Naive B cell (primary cell): ENCODE data around the gene EVA1A. TPM values are rescaled to one million over a fixed set of nuclear protein-coding genes. Genes with fewer than 3 reads are reported as not detected.
A peak's percentile ranks its signal among the peaks of the same experiment; 100 is the strongest.

Experiments
- ATAC-seq, 2 donors: fragments of 150-1000 bp; cut with Tn5 transposase; 2 replicates each; pipeline ENCODE4 v1.10.0; 2021; ENCODE audit warnings: low read depth in 2 of 2, mild to moderate bottlenecking in 2 of 2, moderate library complexity in 2 of 2
- DNase-seq: peaks from one replicate; pipeline ENCODE4 v3.0.0; 2022
- H3K27ac Mint-ChIP-seq, 6 donors: one replicate each; pipeline ENCODE4 v1.8.0; 2020 to 2022; ENCODE audit warnings: mild to moderate bottlenecking in 6 of 6, mixed read lengths in 6 of 6, moderate library complexity in 5 of 6, inconsistent platforms in 2 of 6
- H3K27me3 Mint-ChIP-seq, 3 donors: one replicate each; pipeline ENCODE4 v1.8.0; 2021 to 2022; ENCODE audit warnings: mixed read lengths in 3 of 3, mild to moderate bottlenecking in 1 of 3
- H3K36me3 Mint-ChIP-seq, 2 donors: one replicate each; pipeline ENCODE4 v1.8.0; 2020 to 2022; ENCODE audit warnings: mixed read lengths in 2 of 2, inconsistent platforms in 1 of 2, mild to moderate bottlenecking in 1 of 2
- H3K4me1 Mint-ChIP-seq, 3 donors: one replicate each; pipeline ENCODE4 v1.8.0; 2020 to 2022; ENCODE audit warnings: mixed read lengths in 3 of 3, inconsistent platforms in 1 of 3, mild to moderate bottlenecking in 1 of 3, moderate library complexity in 1 of 3
- H3K4me3 Mint-ChIP-seq, 8 donors: one replicate each; pipeline ENCODE4 v1.8.0; 2020 to 2022; ENCODE audit warnings: mild to moderate bottlenecking in 8 of 8, mixed read lengths in 8 of 8, moderate library complexity in 8 of 8, inconsistent platforms in 2 of 8
- H3K9me3 Mint-ChIP-seq, 7 donors: one replicate each; pipeline ENCODE4 v1.8.0; 2020 to 2022; ENCODE audit warnings: mixed read lengths in 7 of 7, mild to moderate bottlenecking in 5 of 7, inconsistent platforms in 2 of 7, moderate library complexity in 1 of 7
- polyA plus RNA-seq, 6 donors: library from polyadenylated mRNA; unstranded; fragments of 300-500 nt; fragmentation: Illumina TruSeq; gene quantifications; one replicate each; pipeline ENCODE4 v1.2.3, GENCODE V29; 2021; ENCODE audit warnings: low read depth in 6 of 6

The EVA1A gene
- polyA plus RNA-seq, 6 donors from 2014 or later = 0.27 TPM; not detected in 5

DNA sequence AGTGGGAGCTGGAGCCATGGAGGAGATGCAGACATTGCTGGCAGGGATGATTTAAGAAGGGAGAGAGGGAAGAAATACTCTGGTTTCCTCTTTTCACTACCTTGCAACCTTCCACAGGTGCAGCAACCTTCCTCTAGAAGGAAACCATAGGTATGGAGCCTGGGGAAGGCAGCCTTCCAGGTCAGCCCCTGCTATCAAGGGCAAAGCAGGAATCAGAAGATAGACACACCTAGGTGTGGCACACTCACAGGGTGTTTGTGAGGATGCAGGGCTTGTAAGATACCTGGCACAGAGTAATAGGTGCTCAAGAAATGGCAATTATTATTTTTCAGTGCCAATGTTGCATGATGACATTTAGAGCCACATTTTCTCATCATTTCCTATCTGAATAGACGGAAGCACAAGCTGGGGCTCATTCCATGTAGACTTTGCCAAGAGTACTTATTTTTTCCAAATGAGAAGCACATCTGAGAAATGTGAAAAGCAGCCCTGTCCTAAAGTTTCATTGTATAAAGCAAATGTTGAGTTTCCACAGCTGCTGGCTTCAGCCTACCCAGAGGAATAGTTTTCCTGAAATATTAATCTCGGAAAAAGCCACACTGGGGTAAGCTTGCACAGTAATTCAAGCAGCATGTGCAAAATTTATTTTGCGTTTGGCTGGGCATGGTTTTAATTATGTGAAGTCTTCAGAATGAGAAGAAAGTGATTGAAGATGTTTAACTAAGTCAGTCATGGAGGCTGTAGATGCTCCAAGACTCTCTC, 20.6 kb downstream of the EVA1A start:
- no peak for ATAC-seq
- peaks cover 10 to 17% (median 14%) of the 10 kb centered on the region in 3 donors for H3K27me3 Mint-ChIP-seq
- H3K27ac Mint-ChIP-seq = no peak overlapping the region
- no peak for DNase-seq
- H3K36me3 Mint-ChIP-seq = no peaks in the 10 kb centered on the region
- peaks cover 0 to 16% (median 6%) of the 10 kb centered on the region in 7 donors for H3K9me3 Mint-ChIP-seq
- H3K4me3 Mint-ChIP-seq = no peak overlapping the region
- H3K4me1 Mint-ChIP-seq = no peaks in the 10 kb centered on the region

DNA sequence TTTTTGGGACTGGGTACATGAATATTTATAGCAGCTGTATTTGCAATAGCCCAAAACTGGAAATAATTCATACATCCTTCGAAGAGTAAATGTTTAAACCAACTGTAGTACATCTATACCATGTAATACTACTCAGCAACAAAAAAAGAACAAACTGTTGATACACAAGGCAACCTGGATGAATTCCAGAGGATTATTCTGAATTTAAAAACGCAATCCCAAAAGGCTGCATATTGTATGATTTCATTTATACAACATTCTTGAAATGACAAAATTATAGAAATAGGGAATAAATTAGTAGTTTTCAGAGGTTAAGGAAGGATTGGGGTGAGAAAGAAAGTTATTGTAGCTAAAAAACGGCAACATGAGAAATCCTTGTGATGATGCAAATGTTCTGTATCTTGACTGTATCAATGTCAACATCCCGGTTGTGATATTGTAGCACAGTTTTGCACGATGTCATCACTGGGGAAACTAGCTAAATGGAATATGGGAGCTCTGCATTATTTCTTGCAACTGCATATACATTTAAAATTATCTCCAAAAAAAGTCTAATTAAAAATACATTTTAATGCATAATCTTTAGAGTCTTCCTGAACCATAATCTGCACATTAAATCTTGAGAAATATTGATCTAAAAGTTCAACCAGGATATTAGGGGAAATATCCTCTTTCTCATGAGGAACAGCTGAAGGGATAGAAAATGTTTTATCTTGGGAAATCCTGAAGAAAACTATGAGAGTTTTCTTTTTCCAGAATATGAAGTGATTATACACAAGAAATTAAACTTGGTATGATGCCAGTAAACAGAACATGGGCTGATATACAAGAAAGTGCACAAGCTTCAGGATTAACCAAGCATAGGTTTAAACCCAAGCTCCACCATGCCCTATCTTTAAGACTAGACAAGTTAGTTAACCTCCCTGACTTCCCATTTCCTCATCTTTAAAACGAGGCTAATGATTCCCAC, 21.9 kb downstream of the EVA1A start:
- DNase-seq (no peak), ATAC-seq (no peak)
- Mint-ChIP-seq H3K27ac (no peak overlapping the region), H3K36me3 (no peaks in the 10 kb centered on the region), H3K9me3 (peaks cover 0 to 16% (median 6%) of the 10 kb centered on the region in 7 donors), H3K4me1 (no peaks in the 10 kb centered on the region), H3K27me3 (peaks cover 10 to 16% (median 13%) of the 10 kb centered on the region in 3 donors), H3K4me3 (no peak overlapping the region)

DNA sequence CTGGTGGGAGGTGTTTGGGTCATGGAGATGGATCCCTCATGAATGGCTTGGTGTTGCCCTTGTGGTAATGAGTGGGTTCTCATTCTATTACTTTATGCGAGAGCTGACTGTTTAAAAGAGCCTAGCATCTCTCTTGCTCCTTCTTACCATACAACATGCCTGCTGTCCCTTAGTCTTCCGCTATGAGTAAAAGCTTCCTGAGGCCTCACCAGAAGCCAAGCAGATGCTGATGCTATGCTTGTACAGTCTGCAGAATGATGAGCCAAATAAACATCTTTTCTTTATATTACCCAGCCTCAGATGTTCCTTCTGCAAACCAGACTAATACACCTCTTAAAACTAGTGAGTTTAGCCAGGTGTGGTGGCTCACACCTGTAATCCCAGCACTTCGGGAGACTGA, 23.1 kb downstream of the EVA1A start:
- H3K4me1 Mint-ChIP-seq = no peaks in the 10 kb centered on the region
- H3K4me3 Mint-ChIP-seq = no peak overlapping the region
- peaks cover 10 to 16% (median 12%) of the 10 kb centered on the region in 3 donors for H3K27me3 Mint-ChIP-seq
- DNase-seq (no peak), ATAC-seq (no peak)
- peaks cover 0 to 16% (median 6%) of the 10 kb centered on the region in 7 donors for H3K9me3 Mint-ChIP-seq
- H3K27ac Mint-ChIP-seq = no peak overlapping the region
- H3K36me3 Mint-ChIP-seq = no peaks in the 10 kb centered on the region

DNA sequence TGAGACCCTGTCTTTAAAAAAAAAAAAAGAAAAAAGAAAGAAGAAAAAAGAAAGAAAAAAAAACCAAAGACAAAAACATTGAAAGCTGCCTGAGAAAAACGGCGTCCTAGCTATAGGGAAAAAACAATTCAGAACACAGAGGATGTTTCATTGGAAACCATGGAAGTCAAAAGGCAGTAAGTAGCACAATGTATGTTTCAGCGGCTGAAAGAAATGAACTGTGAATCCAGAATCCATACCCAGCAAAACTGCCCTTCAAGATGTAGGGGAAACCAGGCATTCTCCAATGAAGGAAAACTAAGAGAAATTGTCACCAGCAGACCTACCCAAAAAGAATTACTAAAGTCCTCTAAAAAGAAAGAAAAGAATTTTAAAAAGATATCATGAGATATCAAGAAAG, 27.6 kb downstream of the EVA1A start:
- H3K4me1 Mint-ChIP-seq = no peaks in the 10 kb centered on the region
- H3K27ac Mint-ChIP-seq = no peak overlapping the region
- DNase-seq (no peak), ATAC-seq (no peak)
- no peaks in the 10 kb centered on the region for H3K36me3 Mint-ChIP-seq
- H3K9me3 Mint-ChIP-seq = peaks cover 0 to 8% (median 3%) of the 10 kb centered on the region in 7 donors
- peaks cover 9 to 16% (median 14%) of the 10 kb centered on the region in 3 donors for H3K27me3 Mint-ChIP-seq
- no peak overlapping the region for H3K4me3 Mint-ChIP-seq

DNA sequence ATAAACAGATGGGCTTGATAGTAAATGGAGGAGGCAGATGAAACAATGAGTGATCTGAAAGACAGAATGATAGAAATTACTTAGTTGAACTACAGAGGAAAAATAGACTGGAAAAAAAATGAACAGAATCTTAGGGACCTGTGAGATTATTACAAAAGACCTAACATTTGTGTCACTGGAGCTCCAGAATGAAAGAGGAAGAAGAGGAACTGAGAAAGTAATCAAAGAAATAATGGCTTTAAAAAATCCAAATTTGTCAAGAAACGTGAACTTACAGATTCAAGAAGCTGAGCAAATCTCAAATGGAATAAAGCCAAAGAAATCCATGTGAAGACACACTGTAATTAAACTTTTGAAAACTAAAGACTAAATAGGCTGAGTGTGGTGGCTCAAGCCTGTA, 28.3 kb downstream of the EVA1A start:
- Mint-ChIP-seq H3K9me3 (peaks cover 0 to 5% (median 3%) of the 10 kb centered on the region in 7 donors), H3K4me1 (no peaks in the 10 kb centered on the region), H3K27ac (no peak overlapping the region), H3K4me3 (no peak overlapping the region), H3K27me3 (peaks cover 9 to 16% (median 14%) of the 10 kb centered on the region in 3 donors), H3K36me3 (no peaks in the 10 kb centered on the region)
- no peak for ATAC-seq
- no peak for DNase-seq

DNA sequence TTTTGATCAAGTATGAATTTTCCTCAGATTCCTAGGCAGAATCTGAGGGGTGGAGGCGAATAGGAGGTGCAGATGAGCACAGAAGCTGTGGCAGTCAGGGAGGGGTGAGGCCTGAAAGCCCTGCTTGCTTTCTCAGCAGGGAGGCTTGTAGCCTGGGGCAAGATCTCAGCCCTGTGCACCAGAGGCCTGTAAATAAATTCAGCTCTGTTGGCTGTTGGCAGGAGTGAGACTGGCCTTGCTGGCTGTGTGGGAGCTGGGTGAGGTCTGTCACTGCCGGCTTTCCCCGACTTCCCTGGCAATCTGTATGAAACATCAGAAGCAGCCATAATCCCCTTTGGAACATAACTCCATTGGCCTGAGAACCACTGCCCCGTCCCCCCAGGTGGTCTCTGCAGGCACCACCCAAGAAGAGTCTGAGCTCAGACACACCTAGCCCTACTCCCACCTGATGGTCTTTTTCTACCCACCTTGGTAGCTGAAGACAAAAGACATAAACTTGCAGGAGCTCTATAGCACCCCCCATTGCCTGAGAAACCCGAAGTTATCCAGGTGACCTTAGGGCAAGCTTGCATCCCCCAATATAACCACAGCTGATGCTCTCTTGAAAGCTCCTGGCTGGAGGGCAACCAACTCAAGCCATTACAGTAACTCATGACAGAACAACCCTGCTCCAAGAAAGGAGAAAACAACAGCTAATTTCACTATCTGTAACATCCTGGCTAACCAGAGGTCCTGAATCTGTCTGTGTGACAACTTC, 32.3 kb downstream of the EVA1A start:
- H3K9me3 Mint-ChIP-seq = peaks cover 0 to 2% (median 0%) of the 10 kb centered on the region in 7 donors
- no peak overlapping the region for H3K27ac Mint-ChIP-seq
- no peak overlapping the region for H3K4me3 Mint-ChIP-seq
- DNase-seq = no peak
- peaks cover 11 to 23% (median 19%) of the 10 kb centered on the region in 3 donors for H3K27me3 Mint-ChIP-seq
- no peak for ATAC-seq
- no peaks in the 10 kb centered on the region for H3K4me1 Mint-ChIP-seq
- H3K36me3 Mint-ChIP-seq = no peaks in the 10 kb centered on the region

DNA sequence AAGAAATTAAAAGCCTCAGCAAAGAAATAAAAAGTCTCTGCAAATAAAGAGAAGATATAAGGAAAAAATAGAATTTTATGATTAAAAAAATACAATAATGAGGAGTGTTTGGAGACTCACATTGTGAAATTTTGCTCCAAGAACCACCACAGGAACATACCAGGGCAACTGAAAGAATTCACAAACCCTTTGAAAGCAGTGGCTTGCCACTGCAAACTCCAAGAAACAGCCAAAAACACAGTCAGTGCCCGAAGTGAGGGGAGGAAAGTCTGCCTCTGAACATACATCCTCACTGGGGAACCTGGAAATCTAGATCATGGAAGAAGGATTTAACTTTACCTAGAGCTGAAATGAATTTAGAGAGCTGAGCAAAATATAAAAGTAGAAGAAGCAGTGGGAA, 33.1 kb downstream of the EVA1A start:
- no peaks in the 10 kb centered on the region for H3K4me1 Mint-ChIP-seq
- peaks cover 11 to 28% (median 19%) of the 10 kb centered on the region in 3 donors for H3K27me3 Mint-ChIP-seq
- DNase-seq = no peak
- ATAC-seq = no peak
- no peaks in the 10 kb centered on the region for H3K36me3 Mint-ChIP-seq
- H3K4me3 Mint-ChIP-seq = no peak overlapping the region
- H3K27ac Mint-ChIP-seq = peak overlapping the region in 1 of 6 donors; percentile 13
- H3K9me3 Mint-ChIP-seq = no peaks in the 10 kb centered on the region

DNA sequence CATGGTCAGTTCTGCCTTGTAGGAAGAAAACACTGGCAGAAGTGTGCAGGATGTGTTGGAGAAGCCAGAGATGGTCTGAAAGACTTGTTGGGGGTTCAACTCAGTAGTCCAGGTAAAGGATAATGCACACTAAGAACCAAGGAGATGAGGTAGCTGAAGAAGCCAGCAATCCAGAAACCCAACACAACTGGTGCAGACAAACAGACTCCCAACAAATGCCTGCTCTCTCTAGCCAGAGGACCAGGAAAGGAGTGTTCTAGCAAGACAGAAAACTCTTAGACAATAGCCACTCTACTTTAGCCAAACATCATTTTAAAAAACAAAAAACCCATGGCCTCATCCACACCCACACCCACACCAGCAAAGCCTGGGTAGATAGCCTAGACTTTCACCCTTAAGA, 33.9 kb downstream of the EVA1A start:
- no peaks in the 10 kb centered on the region for H3K9me3 Mint-ChIP-seq
- ATAC-seq = no peak
- H3K36me3 Mint-ChIP-seq = no peaks in the 10 kb centered on the region
- no peak overlapping the region for H3K27ac Mint-ChIP-seq
- H3K4me1 Mint-ChIP-seq = no peaks in the 10 kb centered on the region
- H3K27me3 Mint-ChIP-seq = peaks cover 7 to 21% (median 19%) of the 10 kb centered on the region in 3 donors
- no peak for DNase-seq
- H3K4me3 Mint-ChIP-seq = no peak overlapping the region

DNA sequence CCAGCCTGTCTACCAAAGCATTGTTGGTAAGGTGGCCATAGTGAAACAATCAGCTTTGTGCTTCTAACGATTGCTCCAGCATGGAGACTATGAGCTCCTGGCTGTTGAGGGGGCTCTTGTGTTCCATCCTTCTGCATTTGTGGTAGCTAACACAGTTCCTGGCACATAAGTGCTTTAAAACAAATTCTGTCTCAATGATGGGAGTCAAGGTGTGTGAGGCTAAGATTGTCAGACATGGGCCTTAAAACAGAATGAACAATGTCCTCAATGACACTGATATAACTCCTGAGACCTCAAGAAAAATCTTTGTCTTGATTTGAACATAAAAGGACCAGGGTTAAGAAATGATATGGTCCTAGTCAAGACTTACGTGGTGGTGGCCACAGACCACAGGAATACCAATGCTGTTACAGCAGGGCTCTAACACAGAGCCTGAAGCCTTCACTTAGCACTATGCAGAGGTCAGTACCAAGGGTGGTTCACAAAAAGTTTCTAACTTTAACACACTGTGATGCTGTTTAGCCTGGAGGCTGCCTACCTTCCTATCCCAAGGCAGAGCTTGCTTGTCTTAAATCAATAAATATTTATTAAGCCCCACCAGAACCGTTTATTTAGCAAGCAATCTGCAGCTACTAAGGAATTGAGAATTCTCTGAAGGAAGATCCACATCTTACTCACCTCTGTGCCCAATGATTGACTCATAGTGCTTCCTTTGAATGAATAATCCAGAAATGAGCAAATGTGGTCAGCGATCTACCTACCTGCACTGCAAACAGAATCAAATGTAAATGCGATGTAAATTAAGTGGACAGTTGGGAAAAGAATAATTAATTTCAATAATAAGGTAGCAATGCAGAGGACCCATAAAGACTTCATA, 35.1 kb downstream of the EVA1A start:
- Mint-ChIP-seq H3K9me3 (no peaks in the 10 kb centered on the region), H3K36me3 (no peaks in the 10 kb centered on the region), H3K4me3 (no peak overlapping the region), H3K27ac (no peak overlapping the region), H3K27me3 (peaks cover 7 to 21% (median 19%) of the 10 kb centered on the region in 3 donors), H3K4me1 (no peaks in the 10 kb centered on the region)
- ATAC-seq (no peak), DNase-seq (no peak)

DNA sequence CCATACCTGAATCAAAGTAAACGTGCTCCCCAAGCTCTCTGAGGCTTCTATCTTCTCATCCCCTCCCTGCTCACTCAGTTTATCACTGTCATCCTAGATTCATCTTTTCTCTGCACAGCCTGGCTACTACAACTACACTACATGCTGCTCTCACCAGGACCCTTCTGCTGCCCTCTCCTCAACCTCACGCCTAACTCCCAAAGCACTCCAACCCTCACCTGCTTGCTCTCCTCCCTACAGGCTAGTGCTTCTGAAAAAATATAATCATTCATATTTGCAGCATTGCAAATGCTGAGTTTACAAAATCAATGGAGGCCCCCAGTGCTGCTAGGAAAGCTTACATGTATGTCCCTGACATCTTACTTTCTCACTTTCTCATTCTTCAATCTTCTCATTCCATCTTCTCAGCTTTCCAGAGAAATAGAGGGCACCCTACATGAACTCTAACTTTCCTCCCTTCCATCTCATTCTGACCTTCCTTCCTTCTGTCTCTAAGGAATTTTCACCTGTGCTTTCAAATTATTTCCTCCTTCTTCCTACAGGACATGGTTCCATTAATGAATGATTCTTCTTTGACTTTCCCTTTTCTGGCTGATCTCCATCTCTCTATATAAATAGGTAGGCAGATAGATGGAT, 36.3 kb downstream of the EVA1A start:
- no peak overlapping the region for H3K27ac Mint-ChIP-seq
- H3K4me3 Mint-ChIP-seq = no peak overlapping the region
- ATAC-seq = no peak
- H3K36me3 Mint-ChIP-seq = no peaks in the 10 kb centered on the region
- no peaks in the 10 kb centered on the region for H3K9me3 Mint-ChIP-seq
- no peak for DNase-seq
- no peaks in the 10 kb centered on the region for H3K4me1 Mint-ChIP-seq
- H3K27me3 Mint-ChIP-seq = peaks cover 11 to 23% (median 19%) of the 10 kb centered on the region in 3 donors

DNA sequence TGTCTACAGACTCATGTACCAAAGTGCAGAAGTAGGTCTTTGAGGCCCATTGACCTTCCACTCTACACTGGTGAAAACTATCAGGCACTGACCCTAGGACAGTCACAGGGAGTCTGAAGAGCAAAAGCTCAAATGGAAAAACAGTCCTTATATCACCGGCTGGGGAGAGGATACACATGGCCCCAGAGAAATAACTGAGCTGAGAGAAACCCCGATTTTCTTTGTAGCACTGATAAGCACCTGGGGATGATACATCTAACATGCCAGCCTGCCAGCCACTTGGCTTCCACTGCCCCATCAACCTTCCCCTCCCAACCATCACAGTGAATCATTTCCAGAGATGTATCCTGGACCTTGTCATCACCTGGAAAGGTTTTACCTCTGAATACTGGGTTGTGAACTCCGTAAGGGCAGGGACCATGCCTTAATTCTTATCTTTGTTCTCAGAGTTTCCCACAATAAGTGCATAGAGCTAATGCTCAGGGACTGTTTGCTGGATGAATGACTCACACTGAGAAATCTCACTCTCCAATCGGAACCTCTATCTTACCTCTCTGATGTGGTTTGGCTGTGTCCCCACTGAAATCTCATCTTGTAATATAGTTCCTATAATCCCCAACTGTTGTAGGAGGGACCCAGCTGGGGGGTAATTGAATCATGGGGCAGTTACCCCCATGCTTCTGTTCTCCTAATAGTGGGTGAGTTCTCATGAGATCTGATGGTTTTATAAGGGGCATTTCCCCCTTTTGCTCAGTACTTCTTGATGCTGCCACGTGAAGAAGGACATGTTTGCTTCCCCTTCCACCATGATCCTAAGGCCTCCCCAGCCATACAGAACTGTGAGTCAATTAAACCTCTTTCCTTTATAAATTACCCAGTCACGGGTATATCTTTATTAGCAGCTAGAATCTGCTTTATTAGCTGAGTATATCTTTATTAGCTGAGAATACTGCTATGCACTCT, 37.1 kb downstream of the EVA1A start:
- no peaks in the 10 kb centered on the region for H3K4me1 Mint-ChIP-seq
- no peaks in the 10 kb centered on the region for H3K36me3 Mint-ChIP-seq
- H3K4me3 Mint-ChIP-seq = no peak overlapping the region
- H3K9me3 Mint-ChIP-seq = no peaks in the 10 kb centered on the region
- ATAC-seq = no peak
- H3K27me3 Mint-ChIP-seq = peaks cover 11 to 29% (median 20%) of the 10 kb centered on the region in 3 donors
- no peak overlapping the region for H3K27ac Mint-ChIP-seq
- DNase-seq = no peak
